Measurements from ENCODE around the gene NF1.

The NF1 gene

DNA sequence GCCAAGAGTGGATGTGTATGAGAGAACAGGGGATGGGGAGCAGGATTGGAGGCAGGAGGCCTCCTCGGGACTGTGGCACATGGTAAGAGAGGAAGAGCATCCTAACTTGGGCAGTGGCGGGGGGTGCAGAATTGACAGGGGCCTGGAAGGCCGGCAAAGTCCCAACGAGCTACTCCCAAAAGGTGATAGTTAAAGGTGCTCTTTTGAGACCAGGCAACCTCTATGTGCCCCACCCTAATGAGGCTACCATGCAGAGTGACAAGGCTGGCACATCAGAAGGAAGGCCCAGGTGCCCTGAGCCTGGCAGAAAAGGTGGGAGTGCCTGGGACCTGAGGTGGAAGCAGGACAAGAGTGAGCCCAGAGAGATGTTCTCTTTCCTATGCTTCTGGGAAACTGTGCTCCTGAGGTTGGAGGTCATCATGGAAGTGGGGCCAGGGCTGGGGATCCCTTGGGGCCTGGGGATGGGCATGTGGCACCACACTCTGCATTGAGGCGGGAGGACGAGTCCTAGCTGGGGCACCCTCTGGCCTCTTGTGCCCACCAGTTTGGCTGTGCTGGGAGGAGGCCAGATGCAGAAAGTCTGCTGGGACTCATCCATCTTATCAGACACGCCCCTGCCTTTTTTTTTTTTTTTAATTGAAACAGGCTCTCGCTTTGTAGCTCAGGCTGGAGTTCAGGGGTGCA is 302.6 kb downstream of the NF1 start:
- in situ Hi-C loops (cut with HindIII; ENCODE audit: low sequenced_read_pairs): no loop called here

DNA sequence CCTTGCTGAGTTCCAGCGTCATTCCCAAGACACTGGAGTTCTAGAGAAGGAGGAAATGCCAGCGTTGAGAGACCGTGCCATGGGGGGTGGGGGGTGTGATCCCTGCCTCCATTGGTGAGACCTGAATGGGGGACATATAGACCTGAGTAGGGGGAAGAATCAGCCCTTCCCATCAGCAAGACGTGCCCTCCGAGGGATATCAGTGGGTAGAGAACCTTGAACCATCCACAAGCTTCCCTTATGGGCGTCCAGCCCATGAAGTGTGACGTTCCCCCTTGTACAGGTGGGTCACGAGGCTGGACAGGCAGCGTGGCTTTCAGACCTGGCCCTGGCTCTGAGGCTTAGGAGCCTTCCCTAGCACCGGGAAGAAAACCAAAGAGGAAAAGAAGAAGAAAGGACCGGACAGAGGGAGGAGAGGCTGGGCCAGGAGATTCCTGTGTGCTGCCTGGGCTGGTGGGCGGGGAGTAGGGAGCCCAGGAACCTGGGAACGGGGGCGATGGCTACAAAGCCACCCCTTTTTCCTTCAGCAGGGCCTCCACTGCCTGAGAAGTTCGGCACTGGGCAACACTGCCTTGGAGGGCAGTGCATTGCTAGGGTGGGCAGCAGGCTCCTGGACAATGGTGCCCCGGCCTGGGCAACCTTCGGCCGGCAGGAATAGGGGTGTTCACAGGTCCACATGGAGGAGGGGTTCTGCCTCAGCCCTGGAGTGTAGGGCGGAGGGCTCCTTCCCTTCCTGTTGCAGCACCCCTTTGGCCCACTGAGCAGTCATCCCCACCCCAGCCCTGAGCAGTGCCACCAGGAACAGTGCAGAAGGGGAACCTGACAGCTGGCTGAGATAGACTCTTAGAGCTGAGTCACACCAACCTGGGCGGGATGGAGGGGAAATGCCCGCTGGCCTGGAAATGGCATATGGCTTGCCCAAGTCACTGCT is 303.9 kb downstream of the NF1 start:
- in situ Hi-C loops (cut with HindIII; ENCODE audit: low sequenced_read_pairs): no loop called here

- in situ Hi-C loops (cut with HindIII; ENCODE audit: low sequenced_read_pairs): no loop called here
Measured at GRCh38 chr17:31400481-31400950, 305.7 kb downstream of the NF1 start.

DNA sequence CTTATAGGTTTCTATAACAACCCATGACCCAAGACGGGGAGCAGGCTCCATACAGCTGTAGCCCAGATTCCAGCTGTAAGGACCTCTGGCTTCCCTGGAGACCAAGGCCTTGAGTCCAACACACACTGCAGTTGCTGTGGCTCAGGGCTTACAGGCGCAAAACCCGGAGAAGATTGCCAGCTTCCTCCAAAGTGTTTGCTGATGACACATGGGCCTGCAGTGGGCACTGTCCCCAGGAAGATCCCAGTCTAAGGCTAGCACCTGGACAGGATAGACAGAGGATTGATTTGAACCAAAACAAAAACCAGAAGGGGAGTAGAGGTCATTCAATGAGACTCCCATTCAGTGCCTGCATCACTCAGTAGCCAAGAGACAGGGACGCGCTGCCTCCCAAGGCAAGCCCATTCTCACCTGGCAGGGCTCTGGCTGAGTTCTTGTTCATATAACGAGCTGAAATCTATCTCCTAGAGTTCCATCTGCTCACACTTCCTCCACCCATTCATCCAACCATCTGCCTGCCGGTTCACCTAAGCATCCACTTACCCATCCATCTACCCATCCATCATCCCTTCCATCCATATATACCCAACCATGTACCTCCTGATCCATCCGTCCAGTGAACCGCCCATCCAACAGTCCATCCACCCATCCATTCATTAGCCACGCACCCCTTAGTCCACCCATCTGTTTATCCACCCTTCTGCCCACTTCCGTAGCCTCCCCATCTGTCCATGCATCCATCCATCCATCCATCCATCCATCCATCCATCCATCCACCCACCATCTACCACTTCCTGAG is 306.9 kb downstream of the NF1 start:
- in situ Hi-C loops (cut with HindIII; ENCODE audit: low sequenced_read_pairs): no loop called here

DNA sequence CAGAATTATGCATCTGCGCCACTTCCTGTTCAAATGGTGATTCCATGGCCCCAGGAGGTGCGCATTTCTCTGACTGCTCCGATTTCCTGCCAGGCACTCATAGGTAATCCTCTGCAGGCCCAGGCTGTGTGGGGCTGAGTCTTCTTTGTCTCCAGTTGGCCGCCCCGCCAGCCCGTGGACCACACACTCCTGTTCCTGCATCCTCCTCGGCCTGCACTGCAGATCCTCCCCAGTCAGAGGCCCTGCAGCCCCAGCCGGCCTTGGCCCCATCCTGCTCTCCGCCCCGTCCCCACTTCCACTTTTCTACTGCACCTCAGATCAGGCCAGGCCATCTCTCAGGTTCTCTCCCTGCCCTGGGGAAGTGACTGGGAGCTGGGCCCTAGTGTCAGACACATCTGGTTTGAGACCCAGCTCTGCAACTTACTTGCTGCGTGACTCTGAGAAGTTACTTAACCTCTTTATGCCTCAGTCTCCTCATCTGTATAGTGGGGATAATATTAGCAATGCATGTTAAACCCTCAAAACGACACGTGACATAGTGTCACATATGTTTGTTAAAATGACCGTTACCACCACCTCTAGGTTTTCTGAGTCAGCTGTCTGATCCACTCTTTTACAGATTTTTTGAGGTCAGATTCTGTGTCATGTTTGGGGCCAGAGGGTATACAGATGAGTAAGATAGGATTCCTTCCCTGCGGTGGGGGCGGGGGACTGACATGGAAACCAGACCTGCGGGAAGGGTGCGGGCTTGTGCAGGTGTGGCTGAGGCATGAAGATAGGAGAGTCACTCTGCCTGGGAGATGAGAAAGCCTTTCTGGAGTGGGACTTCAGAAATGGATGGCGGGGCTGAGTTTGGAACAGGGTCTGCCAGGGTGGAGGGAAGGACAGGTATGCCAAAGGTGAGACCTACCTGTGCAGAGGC is 309.5 kb downstream of the NF1 start:
- in situ Hi-C loops (cut with HindIII; ENCODE audit: low sequenced_read_pairs): no loop called here

DNA sequence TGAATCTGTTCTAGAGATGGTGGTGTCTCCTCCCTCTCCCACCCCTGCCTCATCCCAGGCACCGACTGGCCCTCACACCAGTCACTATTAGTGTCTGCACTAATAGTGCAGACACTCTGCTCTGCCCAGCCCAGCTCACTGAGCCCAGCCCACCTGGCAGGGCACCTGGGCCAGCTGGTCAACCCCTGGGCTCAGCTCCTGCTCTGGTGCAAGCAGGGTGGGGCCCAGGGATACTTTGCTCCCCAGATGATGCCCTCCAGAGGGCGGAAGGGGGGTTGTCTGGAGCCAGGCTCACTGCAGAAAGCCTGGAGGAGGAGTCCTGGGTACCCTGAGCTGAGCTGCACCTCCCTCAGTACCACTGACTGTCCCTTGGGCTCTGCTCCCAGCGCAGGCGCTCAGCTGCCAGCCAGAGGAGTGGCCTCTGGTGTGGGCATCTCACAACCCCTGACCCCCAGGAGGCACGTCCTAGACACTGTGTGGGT is 311.2 kb downstream of the NF1 start:
- in situ Hi-C loops (cut with HindIII; ENCODE audit: low sequenced_read_pairs): no loop called here

DNA sequence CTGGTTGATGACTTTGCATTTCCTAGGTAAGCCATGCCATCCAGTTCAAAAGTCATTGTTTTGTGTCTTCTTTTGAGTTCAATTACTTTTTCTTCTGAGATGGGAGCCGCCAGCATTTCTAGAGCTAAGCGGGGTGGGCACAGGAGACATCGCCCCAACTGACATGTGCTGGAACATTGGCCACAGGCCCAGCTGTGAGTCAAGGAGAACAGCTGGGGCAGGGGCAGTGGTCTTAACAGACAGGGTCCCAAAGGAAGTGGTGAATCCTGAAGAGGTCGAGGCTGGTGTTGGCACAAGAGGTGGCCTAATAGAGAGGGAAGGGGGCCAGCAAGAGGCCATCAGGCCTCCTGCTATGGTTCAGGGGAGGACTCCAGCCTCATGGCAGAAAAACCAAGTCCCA is 313.8 kb downstream of the NF1 start:
- in situ Hi-C loops (cut with HindIII; ENCODE audit: low sequenced_read_pairs): no loop called here

GRCh38 chr17:31411707-31412285 is 317.0 kb downstream of the NF1 start:
- in situ Hi-C loops (cut with HindIII; ENCODE audit: low sequenced_read_pairs): no loop called here

- in situ Hi-C loops (cut with HindIII; ENCODE audit: low sequenced_read_pairs): no loop called here
Measured at GRCh38 chr17:31412511-31412910, 317.7 kb downstream of the NF1 start.

DNA sequence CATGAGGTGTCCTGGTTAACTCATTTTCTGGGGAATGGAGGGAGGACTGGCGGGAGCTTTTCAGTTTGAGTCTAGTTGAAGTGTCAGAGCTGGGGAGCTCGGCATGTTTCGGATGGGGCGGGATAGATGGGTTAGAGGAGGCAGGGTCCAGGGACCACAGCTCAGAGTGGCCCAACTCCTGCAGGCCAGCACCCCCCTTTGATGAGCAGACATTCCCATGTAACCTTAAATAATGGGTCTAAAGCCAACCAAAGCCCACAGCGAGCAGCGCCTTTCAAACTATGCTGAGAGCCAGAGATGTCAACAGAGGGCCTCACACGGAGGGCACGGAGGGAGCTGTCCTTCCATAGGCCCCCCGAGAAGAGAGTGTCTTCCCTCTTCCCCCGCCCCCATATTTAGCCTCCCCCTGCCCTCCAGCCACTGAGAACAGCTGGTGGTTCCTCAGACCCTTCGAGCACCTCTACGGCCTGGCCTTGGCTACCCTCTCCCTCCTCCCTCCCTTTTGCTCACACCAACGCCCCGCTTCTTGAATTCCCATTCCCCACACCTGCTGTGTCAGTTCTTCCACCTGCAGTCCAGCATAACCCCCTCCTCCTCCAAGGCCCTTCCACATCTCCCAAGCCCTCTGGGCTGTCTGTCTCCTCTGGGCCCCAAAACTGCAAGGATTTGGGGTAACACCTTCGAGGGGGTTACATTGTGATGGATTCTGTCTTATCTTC is 318.5 kb downstream of the NF1 start:
- in situ Hi-C loops (cut with HindIII; ENCODE audit: low sequenced_read_pairs): no loop called here

DNA sequence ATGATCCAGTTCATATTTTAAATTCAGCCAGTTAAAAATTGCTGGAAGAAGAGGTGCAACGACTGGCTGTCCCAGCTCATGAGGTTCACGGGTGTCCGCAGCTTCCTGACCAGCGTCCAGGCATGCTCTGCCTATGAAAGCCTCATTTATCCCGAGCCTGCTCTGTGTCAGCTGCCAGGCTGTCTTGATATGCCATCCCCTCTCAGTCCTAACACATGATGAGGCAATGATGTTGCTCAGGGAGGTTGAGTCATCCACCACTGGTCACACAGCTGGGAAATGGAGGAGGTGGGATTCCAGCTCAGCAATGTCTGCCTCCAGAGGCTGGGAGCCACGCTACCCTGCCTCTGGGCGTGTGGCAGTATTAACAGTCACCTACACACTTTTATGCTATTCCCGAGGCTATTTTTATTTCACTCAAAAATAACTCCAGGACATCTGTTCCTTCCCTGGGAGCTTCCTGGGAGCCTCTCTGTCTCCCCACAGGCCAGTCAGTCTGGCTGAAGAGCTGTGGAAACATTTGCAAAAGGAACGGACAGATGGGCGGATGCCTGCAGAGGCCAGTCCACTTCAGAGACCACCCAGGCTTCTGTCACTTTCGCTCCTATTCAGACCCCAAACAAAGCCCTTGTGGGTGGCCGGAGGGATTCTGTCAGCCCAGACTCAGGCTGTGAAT is 319.2 kb downstream of the NF1 start:
- in situ Hi-C loops (cut with HindIII; ENCODE audit: low sequenced_read_pairs): no loop called here

DNA sequence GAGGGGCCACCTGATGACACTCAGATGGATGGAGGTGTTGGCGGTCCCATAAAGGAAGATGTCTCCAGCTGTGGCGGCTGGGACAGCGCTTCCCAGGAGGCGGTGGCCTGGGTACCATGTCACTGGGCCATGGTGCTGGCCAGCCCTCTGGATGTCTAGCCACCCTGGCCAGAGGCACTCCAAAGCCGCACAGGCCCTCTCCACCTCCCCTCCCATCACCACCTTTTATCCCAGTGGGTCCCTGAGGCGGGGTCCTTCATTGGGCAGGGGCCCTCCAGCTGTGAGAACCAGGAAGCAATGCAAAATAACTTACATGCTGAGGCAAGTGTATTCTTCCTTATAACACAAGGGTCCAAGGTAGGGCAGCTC is 319.8 kb downstream of the NF1 start:
- in situ Hi-C loops (cut with HindIII; ENCODE audit: low sequenced_read_pairs): no loop called here

- in situ Hi-C loops (cut with HindIII; ENCODE audit: low sequenced_read_pairs): no loop called here
Measured at GRCh38 chr17:31415004-31415454, 320.3 kb downstream of the NF1 start.

GRCh38 chr17:31415640-31416502 is 321.1 kb downstream of the NF1 start:
- in situ Hi-C loops (cut with HindIII; ENCODE audit: low sequenced_read_pairs): no loop called here

DNA sequence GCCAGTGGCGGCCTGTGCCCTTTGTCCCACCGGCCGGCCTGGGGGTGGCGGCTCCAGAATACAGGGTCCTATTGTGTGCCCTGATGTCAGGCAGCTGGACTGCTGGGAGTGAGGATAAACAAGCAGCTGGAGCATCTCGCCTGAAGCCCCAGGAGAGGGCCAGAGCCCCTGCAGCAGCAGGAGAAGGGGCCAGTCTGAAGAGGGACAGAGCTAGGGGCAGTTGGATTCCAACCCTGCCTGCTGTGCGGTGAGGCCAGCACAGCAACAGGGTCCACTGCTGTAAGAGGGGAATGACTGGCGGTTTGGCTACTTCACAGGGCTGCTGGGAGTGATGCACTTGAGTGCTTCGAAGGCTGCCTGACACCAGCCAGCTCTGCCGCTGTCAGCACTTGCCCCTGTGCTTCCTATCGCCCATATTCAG is 321.7 kb downstream of the NF1 start:
- in situ Hi-C loops (cut with HindIII; ENCODE audit: low sequenced_read_pairs): no loop called here

GRCh38 chr17:31417051-31417792 is 322.4 kb downstream of the NF1 start:
- in situ Hi-C loops (cut with HindIII; ENCODE audit: low sequenced_read_pairs): no loop called here

Data from endothelial cell of hepatic sinusoid (primary cell).